Measurements from ENCODE around the gene EIF5AL1.
A peak's percentile ranks its signal among the peaks of the same experiment; 100 is the strongest.
"Not testable (repeated sequence)": the region's sequence is repeated elsewhere in the genome, so short reads cannot be mapped to it uniquely, and the experiment has no call there.

Gene EIF5AL1

DNA sequence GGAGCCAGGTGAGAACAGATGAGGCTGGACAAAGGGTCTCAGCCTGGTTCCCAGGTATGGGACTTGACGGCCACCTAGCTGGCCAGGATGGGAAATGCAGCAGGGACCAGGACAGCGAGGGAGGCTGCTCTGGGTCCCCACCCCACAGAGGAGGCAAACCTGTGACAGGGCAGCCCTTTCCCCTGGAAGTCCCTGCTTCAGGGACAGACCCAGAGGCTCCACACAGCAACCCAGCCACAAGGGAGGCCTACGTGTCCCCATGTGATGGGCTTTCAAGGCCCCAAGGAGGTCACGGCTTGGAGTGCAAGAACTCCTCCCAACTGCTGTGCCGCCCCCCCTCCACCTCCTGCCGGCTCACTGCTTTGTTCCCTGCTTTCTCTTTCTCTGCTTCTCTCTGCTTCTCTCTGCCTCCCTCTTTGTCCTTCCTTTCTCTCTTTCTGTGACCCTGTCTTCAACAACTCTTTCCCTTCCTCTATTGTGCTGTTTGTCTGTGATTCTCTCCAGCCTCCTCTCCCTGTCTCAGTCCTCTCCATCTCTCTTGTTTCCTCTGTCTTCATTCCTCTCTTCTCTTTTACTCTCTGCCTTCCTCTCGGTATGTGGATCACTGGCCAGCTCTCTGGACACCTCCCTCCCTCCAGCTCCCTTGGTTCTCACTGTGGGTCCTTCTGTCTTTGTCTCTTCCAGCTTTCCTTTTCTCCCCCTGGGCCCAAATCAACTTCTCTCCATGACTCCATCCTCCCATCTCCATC is 9.6 kb upstream of the EIF5AL1 start:
- Histone ChIP-seq H2AFZ (ENCODE audit: insufficient read depth, low read length, poor library complexity) (no peak overlapping the region), H3K9me3 (ENCODE audit: insufficient read depth, low read depth, low read length) (peaks cover 2% of the 10 kb centered on the region), H3K4me2 (ENCODE audit: low read length) (no peak overlapping the region), H3K23ac (ENCODE audit: low read length) (no peak overlapping the region), H3K27me3 (ENCODE audit: insufficient read depth, low read length) (no peaks in the 10 kb centered on the region), H3K79me1 (ENCODE audit: low read length) (no peaks in the 10 kb centered on the region), H4K12ac (ENCODE audit: low read depth, low read length) (no peak overlapping the region), H3K27ac (ENCODE audit: low read depth, low read length) (no peak overlapping the region), H3K4me1 (ENCODE audit: control insufficient read depth in 1 of 2, insufficient read depth in 2 of 2, low read length in 2 of 2) (no peaks in the 10 kb centered on the region), H3K4me3 (ENCODE audit: low read depth, low read length) (no peak overlapping the region), H3K14ac (ENCODE audit: low read length) (no peak overlapping the region), H2BK5ac (ENCODE audit: low read depth, low read length, poor library complexity) (no peak overlapping the region), H3K79me2 (ENCODE audit: control insufficient read depth, insufficient read depth, low read length, poor library complexity) (no peaks in the 10 kb centered on the region), H3K36me3 (ENCODE audit: control insufficient read depth in 1 of 2, insufficient read depth in 2 of 2, low read length in 2 of 2) (no peaks in the 10 kb centered on the region), H2BK12ac (ENCODE audit: low read length) (no peak overlapping the region), H3K9ac (ENCODE audit: low read length) (no peak overlapping the region), H3K4ac (ENCODE audit: low read depth, low read length) (no peak overlapping the region), H2AK5ac (ENCODE audit: low read length) (no peak overlapping the region), H4K91ac (ENCODE audit: low read depth, low read length) (no peak overlapping the region), H4K8ac (ENCODE audit: low read depth, low read length) (no peak overlapping the region), H3K18ac (ENCODE audit: low read length) (no peak overlapping the region), H2BK120ac (ENCODE audit: insufficient read depth, low read length, poor library complexity) (no peak overlapping the region)
- WGBS (ENCODE audit: extremely low coverage, insufficient coverage, insufficient read length): no CpG with 5 or more reads among the region's 7 CpGs
- DNase-seq: peak in 1 of 2 donors; percentile 32

DNA sequence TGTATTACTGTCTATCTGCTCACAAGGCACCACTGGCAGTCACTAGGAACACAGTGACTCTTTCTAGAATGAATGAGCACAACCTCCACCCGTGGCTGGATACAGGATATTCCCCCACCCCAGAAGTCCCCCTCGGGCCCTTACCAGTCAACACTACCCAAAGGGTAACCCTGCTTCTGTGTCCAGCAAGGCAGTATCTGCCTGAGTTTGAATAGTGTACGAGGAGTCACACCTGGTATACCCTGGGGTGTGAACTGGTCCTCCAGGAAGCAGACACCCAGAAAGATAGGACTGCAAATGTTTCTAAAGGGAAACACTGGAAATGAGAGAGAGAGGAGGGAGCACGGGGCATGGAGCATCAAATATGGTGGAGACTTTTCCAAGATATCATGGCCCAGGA is 8.5 kb upstream of the EIF5AL1 start:
- no CpG with 5 or more reads among the region's 4 CpGs for WGBS (ENCODE audit: extremely low coverage, insufficient coverage, insufficient read length)

DNA sequence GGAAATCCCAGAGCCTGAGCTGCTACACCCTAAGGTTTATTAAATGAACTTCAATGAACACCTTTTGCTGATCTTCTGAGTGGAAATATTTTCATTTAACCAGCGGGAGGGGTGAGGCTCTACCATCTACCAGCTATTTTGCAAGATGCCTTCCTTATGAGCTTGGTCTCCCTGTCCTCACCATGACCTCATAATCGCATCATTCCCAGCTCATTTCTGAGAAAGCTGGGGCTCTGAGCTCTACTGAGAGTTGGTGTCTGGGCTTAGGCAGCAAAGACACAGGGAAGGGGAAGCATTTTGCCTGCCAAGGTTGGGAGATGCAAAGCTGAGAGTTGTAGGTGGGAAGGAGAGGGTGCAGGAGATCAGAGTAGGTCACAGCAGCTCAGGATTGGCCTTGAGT is 7.8 kb upstream of the EIF5AL1 start:
- not testable (repeated sequence) for H3K18ac ChIP-seq (ENCODE audit: low read length); H3K4ac ChIP-seq (ENCODE audit: low read depth, low read length); H2AFZ ChIP-seq (ENCODE audit: insufficient read depth, low read length, poor library complexity); H2BK12ac ChIP-seq (ENCODE audit: low read length); H3K36me3 ChIP-seq (ENCODE audit: control insufficient read depth in 1 of 2, insufficient read depth in 2 of 2, low read length in 2 of 2); H3K4me1 ChIP-seq (ENCODE audit: control insufficient read depth in 1 of 2, insufficient read depth in 2 of 2, low read length in 2 of 2); H3K79me1 ChIP-seq (ENCODE audit: low read length); H3K27ac ChIP-seq (ENCODE audit: low read depth, low read length); H3K23ac ChIP-seq (ENCODE audit: low read length); H3K4me2 ChIP-seq (ENCODE audit: low read length); H4K8ac ChIP-seq (ENCODE audit: low read depth, low read length); H4K91ac ChIP-seq (ENCODE audit: low read depth, low read length); DNase-seq; H3K9ac ChIP-seq (ENCODE audit: low read length); H3K14ac ChIP-seq (ENCODE audit: low read length); H3K9me3 ChIP-seq (ENCODE audit: insufficient read depth, low read depth, low read length); H2BK120ac ChIP-seq (ENCODE audit: insufficient read depth, low read length, poor library complexity); H3K27me3 ChIP-seq (ENCODE audit: insufficient read depth, low read length); H4K12ac ChIP-seq (ENCODE audit: low read depth, low read length); H2BK5ac ChIP-seq (ENCODE audit: low read depth, low read length, poor library complexity); H3K4me3 ChIP-seq (ENCODE audit: low read depth, low read length); H2AK5ac ChIP-seq (ENCODE audit: low read length); H3K79me2 ChIP-seq (ENCODE audit: control insufficient read depth, insufficient read depth, low read length, poor library complexity)
- no CpG with 5 or more reads among the region's 2 CpGs for WGBS (ENCODE audit: extremely low coverage, insufficient coverage, insufficient read length)

More for the DNA sequence above, 8.5 kb upstream of the EIF5AL1 start:
- H3K9ac ChIP-seq (ENCODE audit: low read length); H4K91ac ChIP-seq (ENCODE audit: low read depth, low read length); H2BK12ac ChIP-seq (ENCODE audit: low read length); H2BK5ac ChIP-seq (ENCODE audit: low read depth, low read length, poor library complexity); H2AFZ ChIP-seq (ENCODE audit: insufficient read depth, low read length, poor library complexity); H4K12ac ChIP-seq (ENCODE audit: low read depth, low read length); DNase-seq; H3K36me3 ChIP-seq (ENCODE audit: control insufficient read depth in 1 of 2, insufficient read depth in 2 of 2, low read length in 2 of 2); H3K4me2 ChIP-seq (ENCODE audit: low read length); H3K18ac ChIP-seq (ENCODE audit: low read length); H3K4ac ChIP-seq (ENCODE audit: low read depth, low read length); H3K79me1 ChIP-seq (ENCODE audit: low read length); H2AK5ac ChIP-seq (ENCODE audit: low read length); H4K8ac ChIP-seq (ENCODE audit: low read depth, low read length); H3K27ac ChIP-seq (ENCODE audit: low read depth, low read length); H3K14ac ChIP-seq (ENCODE audit: low read length); H3K23ac ChIP-seq (ENCODE audit: low read length); H3K4me3 ChIP-seq (ENCODE audit: low read depth, low read length); H3K27me3 ChIP-seq (ENCODE audit: insufficient read depth, low read length); H2BK120ac ChIP-seq (ENCODE audit: insufficient read depth, low read length, poor library complexity); H3K79me2 ChIP-seq (ENCODE audit: control insufficient read depth, insufficient read depth, low read length, poor library complexity); H3K4me1 ChIP-seq (ENCODE audit: control insufficient read depth in 1 of 2, insufficient read depth in 2 of 2, low read length in 2 of 2); H3K9me3 ChIP-seq (ENCODE audit: insufficient read depth, low read depth, low read length): not testable (repeated sequence)

DNA sequence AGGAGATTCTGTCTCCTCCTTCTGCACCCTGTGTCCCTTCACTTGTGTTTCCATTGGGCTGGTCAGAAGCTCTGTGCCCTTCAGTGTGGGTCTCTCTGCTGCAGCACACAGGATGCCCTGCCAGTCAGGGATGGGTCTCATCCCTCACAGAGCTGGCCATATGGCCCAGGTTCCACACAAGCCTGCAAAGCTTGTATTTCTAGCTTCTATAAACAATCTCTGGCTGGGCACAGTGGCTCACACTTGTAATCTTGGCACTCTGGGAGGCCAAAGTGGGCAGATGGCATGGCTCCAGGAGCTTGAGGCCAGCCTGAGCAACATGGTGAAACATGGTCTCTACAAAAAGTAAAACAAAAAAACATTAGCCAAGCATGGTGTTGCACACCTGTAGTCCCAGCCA is 7.0 kb upstream of the EIF5AL1 start:
- H3K27ac ChIP-seq (ENCODE audit: low read depth, low read length); H3K79me1 ChIP-seq (ENCODE audit: low read length); H3K9me3 ChIP-seq (ENCODE audit: insufficient read depth, low read depth, low read length); H3K4me3 ChIP-seq (ENCODE audit: low read depth, low read length); H3K18ac ChIP-seq (ENCODE audit: low read length); H3K14ac ChIP-seq (ENCODE audit: low read length); H4K12ac ChIP-seq (ENCODE audit: low read depth, low read length); H3K36me3 ChIP-seq (ENCODE audit: control insufficient read depth in 1 of 2, insufficient read depth in 2 of 2, low read length in 2 of 2); H3K4ac ChIP-seq (ENCODE audit: low read depth, low read length); H3K79me2 ChIP-seq (ENCODE audit: control insufficient read depth, insufficient read depth, low read length, poor library complexity); H4K8ac ChIP-seq (ENCODE audit: low read depth, low read length); DNase-seq; H4K91ac ChIP-seq (ENCODE audit: low read depth, low read length); H3K23ac ChIP-seq (ENCODE audit: low read length); H2AFZ ChIP-seq (ENCODE audit: insufficient read depth, low read length, poor library complexity); H2BK5ac ChIP-seq (ENCODE audit: low read depth, low read length, poor library complexity); H3K9ac ChIP-seq (ENCODE audit: low read length); H2BK120ac ChIP-seq (ENCODE audit: insufficient read depth, low read length, poor library complexity); H2AK5ac ChIP-seq (ENCODE audit: low read length); H2BK12ac ChIP-seq (ENCODE audit: low read length); H3K4me1 ChIP-seq (ENCODE audit: control insufficient read depth in 1 of 2, insufficient read depth in 2 of 2, low read length in 2 of 2); H3K27me3 ChIP-seq (ENCODE audit: insufficient read depth, low read length); H3K4me2 ChIP-seq (ENCODE audit: low read length): not testable (repeated sequence)
